Activated naive CD4-positive, alpha-beta T cell (primary cell): ENCODE data around the gene ZNF367.

Source experiments
- DNase-seq, 4 experiments: peaks; one replicate each; lab custom pipeline; 2025; lab: John Stamatoyannopoulos, UW

The ZNF367 gene

DNA sequence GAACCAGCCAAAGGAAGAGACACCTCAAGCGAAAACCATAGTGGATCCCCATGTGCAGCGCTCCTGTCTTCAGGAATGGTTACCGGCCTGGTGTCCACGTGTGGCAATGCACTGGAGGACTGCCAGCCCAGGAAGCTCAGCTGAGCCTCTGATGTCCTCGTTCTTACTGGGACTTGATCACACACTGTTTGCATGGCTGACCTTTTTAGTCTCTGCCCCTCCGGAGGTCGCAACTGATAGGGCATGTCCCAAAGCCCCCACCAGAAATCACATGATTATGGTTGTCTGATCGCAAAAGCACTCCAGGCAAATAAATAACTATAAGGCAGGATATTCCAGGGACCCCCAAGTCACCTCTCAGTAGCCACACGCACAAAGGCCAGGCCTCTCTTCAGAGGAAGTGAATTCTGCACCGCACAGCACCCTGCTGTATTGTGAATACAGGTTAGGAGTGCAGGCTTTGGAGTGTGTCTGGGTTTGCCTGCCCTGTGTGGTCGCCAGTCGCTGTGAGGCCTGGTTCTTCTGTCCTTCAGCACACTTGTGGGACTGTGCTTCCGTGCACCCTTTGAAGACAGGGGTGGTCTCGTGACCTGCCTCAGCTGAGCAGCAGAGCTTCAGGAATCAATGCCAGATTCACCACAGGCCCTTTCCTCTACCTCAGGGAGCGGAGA, 18.4 kb upstream of the ZNF367 start:
- DNase-seq = no peak

DNA sequence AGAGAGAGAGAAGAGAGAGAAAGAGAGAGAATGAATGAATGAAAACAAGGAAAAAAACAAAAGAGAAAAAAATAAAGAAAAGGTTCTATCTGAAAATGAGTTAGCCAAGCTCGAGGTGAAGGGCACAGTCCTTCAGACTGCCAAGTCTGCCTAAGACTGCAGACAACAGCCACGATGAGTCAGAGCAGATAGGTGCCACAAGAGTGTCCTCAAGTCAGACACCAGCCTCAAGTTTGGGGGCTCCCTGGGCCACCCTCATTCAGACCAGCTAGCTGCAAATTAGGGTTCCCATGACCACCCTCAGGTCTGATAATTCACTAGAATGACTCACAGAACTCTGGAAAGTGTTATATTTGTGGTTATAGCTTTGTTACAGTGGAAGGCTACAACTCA, 17.9 kb upstream of the ZNF367 start:
- DNase-seq = no peak

DNA sequence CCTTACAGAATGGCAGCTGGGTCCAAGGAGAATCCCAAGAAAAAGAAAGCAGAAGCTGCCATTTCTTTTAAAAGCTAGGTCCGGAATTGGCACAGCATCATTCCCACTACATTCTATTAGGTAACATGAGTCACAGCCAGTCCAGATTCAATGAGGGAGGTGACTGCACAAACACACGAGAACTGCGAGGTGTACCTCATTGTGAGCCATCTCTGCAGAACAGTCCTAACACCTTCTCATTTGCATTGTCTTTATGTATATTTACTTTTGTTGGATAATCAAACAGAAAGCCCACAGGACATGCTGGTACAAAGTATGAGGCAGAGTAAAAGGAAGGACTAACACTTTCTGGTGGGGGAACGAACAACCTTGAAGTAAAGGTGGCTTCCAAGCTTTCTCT, 17.2 kb upstream of the ZNF367 start:
- DNase-seq = no peak

DNA sequence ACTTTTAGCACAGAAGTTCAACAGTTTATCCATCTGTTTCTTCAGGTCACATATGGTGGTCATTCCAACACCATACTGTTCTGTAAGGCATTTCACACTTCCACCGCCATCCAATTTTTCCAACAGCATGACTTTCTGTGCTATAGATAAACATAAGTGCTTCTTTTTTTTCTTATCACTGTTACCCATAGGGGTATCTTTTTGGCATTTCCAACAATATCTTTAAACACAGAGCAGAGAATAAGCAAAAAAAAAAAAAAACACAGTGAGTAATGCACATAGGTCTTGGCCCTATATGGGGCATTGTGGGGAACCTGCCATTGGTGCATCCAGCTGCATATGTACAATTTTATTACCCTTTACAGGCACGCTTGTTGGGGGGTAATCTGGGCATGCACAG, 12.2 kb upstream of the ZNF367 start:
- DNase-seq = no peak

DNA sequence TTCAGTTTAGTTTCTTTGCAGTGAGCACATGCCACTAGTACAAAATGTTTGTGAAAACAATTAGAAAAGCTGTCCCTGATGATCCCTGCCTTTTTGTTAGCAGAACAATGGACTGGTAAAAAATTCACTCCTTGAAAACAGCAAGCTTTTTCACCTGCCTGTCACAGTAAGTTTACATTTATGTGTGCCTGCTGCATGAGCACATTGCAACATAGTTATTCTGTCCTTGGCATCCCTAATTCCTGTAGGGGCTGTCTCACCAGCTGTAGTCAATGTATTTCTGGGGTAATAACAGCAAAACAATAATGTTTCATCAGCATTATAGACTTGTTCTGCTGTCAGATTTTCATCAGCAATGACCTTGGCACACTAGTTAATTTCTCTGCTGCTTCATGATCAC, 11.6 kb upstream of the ZNF367 start:
- DNase-seq = no peak

DNA sequence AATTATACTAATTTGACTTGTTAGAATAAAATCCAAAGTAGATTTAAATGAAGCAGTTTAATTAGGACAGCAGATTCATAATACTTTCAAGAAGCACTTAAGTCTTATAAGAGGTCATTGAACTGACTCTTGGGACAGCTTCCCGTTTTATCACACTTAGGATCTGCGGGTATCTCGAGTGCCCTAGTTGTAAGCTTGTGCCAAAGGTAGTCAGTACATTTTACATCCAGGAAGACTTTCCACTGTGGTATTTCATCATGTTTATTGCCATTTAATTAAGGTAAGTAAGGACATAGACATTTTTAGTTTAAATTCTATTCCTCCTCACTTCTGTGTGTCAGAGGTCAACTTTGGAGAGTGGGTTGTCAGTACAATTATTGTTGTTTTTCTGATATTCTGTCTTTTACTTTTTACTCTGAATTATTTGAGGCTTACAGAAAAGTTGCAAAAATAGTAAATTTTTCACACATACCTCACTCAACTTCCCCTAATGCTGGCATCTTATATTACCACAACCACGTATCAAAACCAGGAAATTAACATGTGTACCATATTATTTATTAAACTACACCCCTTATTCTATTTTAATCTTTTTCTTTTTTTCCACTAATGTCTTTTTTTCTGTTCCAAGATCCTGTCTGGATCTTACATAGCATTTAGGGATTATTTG, 7.5 kb upstream of the ZNF367 start:
- DNase-seq = no peak

DNA sequence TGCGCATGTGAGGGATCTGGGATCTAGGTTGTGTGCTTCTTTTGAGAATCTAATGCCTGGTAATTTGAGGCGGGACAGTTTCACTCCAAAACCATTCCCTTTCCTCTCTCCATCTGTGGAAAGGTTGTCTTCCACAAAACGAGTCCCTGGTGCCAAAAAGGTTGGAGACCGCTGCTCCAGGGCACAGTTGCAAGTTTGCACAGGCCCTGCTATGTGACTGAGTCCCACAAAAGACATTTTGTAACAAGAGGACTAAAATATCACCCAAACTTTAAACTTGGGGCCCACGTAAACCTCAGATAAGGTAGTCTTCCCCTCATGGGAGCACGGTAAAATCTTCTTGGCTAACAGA, 5.8 kb upstream of the ZNF367 start:
- no peak for DNase-seq

DNA sequence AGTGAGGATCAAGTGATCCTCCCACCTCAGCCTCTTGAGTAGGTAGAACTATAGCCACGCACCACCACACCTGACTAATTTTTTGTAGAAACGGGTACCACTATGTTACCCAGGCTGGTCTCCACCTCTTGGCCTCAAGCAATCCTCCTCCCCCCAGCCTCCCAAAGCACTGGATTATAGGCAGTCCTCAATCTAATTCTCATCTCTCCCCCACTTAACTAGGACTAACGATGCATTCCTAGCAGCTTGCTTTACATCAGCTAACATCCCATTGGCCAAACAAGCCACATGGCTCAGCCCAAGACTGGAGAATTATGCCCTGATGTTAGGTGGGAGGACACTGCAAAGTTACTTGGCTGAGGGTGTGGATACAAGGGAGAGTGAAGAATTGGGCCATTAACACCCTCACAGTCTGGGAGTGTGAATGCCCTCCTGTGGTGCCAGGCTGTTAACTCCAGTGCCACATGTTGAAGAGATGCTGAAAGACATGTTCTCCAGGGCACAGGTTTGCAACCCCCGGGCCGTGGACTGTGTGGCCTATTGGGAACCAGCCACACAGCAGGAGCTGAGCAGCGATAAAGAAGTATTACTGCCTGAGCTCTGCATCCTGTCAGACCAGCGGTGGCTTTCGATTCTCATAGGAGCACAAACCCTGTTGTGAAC, 5.3 kb upstream of the ZNF367 start:
- no peak for DNase-seq

DNA sequence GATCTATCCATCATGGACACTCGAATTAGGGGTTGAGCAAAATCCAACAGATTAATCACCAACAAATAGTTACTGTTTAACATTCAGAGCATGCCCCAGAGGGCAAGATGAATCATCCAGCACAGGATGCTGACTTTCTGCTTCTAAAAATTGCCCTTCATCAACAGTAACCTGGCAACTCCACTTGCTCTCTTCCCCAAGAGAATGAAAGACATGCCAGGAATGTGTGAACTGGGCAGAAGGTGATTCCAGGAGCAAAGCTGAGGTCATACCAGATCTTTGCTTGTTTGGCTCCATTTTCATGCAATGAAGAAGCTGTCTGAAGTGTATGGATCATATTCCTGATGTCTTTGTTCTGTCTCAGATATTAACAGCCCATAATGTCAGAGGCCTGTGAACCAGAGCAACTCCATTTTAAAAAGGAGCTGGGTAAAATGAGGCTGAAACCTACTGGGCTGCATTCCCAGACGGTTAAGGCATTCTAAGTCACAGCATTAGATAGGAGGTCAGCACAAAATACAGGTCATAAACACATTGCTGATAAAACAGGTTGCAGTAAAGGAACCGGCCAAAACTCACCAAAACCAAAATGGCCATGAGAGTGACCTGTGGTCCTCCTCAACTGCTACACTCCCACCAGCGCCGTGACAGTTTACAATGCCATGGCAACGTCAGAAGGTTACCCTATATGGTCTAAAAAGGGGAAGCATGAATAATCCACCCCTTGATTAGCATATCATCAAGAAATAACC, 2.5 kb upstream of the ZNF367 start:
- no peak for DNase-seq

DNA sequence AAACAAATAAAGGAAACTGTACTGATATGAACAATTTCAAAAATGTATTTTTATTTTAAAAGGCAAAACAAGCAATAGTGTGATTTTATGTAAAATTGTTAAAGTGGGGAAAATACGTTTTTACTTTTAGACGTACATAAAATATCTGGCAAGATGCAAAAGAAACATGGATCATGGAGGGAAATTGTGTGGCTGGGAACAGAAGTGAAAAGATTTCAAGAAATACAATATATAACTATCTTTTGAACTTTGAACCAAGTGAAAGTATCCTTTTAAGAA, 1.5 kb upstream of the ZNF367 start:
- DNase-seq = no peak

DNA sequence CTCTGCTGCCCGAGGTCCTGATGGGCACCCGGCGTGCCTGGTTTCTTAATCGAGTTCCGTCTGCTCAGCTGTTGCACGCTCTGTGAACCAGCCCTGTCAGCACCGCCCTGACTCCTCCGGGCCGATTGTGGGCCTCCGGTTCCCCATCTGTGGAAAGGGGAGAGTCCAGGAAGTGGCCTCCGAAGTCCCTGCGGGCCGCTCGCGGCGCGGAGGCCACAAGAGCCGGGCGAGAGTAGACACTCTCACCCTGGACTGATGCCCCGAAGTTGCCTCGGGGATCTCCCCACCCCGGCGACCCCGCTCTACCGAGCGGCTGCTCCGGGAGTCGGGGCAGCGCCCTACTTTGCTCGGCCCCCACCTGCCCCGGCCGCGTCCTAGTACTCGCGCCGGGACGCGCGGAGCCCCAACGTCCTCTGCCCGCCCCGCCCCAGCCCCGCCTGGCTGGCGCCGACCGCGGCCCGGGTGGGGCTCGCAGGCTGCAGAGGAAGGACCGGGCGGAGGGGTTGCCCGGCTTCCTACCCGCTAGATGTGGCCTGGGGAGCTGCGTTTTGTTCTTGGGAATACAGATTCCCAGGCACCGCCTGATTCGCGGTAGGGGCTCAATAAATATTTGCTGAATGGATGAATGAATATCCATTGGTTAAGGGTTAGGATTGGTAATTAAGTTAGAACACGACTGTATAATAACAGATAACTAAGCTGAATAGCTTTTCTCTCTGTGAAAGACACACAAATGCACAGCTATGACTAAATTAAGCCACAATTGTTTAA, 935 bp upstream of the ZNF367 start:
- DNase-seq = no peak

DNA sequence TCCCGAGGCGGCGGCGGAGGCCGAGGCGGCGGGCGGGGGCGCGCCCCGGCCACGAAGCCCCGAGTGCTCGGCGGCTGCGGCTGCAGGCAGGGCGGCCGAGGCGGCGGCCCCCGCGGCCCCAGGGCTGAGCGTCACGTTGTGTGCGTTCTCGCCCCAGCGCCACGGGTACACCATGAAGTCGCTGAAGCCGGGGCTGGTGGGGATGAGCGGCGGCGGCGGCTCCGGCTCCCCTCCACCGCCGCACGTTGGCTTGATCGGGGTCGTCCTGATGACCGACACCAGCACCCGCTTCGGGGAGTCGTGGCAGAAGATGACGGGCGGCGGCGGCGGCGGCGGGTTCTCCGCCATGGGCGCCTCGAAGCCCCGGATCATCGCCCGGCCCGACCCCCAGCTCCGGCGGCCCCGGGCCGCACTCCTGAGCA, 498 bp downstream of the ZNF367 start:
- DNase-seq = peak in 3 of 4 experiments; percentile 33 to 42 (median 37)

DNA sequence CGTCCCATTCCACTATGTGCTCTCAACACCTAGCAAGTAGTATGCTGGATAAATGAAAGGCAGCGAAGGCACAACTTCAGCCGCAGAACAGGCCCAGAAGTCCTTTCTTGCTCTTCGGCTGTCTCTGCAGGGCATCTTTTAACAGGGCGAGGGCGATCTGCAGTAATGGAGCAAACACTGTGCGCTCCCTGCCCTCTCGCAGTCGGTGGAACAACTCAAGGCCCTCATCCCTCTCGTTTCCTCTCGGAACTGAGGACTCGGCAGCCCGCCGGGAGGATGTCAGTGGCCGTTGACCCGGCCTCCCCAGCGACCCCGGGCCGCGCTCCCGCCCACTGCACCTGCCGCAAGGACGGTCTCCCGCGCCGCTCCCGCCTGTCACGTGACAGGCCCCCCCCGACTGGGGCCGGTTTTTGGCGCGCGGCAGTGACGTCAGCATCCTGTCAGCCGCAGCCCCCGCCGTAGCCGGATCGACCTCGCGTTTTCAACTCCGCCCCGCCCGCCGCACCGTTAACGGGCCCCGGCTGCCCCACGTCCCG, 1.1 kb downstream of the ZNF367 start:
- peak; percentile 79 to 88 (median 84) for DNase-seq

DNA sequence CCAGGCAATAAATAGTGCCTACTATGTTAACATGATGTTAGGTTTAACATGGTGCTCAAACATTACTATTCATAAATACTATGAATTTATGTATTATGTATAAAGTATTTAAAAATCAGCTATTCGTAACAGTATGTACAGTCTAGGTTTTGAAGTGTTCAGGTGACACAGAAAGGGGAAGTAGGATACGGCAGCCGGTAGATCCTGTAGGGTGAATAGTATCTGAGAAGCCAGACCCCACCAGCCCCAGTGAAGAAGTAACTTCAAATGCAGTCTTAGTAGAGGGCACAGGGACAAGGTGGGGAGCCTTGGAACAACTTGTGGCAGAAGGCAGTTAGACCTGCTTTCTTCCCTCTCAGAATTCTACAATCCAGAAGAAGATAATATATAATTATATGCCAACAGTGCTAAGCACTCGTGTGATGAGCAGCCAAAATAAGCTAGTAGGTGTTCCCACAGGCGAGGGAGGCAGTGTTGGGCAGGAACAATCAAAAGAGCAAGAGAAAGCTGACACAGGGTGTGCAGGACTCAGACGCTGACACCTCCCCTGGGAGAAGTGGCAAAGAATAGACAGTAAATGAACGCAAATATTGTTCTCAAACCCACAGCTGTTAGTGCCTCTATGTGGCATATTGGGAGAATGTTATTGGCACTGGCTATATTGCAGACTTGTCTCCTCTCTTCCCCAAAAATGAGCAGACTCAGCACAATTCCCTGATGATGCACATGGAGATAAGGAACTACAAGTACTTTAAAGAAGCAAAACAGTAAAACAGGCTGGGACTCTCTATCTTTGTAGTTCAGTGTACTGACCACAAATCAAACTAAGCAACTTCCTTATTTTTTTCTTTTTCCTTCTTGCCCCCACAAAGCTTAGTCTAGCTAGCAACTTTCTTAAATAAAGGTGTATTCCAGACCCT, 4.6 kb downstream of the ZNF367 start:
- no peak for DNase-seq

DNA sequence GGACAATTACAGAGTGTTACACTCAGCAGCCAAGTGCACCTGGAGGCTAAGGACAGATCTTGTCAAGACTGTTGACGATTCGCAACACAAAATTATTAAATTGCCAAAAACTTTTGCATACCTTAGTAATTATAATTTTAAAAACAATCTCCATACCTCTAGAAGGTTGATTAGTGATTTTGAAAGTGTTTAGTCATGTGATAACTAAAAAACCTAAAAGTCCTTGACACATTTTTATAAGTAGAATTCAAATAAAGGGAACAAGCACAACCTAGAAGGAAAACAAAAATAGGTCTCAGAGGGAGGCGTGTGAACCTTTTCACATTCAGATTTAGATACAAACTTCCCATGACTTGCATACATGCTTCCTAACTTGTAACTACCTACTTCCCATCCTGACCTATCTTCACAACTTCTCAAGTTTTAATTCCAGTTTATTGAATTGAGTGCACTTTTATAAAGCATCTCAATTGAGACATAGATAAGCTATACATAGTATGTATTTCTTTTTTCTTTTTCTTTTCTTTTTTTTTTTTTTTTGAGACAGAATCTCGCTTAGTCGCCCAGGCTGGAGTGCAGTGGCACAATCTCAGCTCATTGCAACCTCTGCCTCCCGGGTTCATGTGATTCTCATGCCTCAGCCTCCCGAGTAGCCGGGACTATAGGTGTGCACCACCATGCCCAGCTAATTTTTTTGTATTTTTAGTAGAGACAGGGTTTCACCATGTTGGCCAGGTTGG, 5.8 kb downstream of the ZNF367 start:
- DNase-seq = no peak

DNA sequence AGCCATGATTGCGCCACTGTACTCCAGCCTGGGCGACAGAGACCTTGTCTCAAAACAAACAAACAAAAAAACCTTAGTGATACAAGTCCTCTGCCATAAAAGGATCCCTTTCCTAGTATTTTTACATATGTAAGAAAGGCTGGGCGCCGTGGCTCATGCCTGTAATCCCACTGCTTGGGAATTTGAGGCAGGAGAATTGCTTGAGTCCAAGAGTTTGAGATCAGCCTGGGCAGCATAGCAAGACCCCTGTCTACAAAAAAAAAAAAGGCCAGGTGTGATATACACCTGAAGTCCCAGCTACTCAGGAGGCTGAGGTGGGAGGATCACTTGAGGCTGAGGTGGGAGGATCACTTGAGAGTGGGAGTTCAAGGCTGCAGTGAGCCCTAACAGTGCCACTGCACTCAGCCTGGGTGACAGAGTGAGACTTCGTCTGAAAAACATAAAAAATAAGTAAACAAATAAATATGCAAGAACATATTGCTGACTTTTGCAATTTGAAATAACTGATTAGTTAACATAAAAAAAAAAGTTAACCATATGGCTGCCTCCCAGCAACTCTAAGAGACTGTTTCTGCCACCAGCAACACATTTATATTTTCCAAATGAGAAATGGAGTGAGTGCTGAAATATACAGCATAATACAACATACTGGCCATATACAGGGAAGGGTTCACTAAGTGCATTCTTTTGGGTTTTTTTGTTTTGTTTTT, 6.9 kb downstream of the ZNF367 start:
- DNase-seq = no peak

DNA sequence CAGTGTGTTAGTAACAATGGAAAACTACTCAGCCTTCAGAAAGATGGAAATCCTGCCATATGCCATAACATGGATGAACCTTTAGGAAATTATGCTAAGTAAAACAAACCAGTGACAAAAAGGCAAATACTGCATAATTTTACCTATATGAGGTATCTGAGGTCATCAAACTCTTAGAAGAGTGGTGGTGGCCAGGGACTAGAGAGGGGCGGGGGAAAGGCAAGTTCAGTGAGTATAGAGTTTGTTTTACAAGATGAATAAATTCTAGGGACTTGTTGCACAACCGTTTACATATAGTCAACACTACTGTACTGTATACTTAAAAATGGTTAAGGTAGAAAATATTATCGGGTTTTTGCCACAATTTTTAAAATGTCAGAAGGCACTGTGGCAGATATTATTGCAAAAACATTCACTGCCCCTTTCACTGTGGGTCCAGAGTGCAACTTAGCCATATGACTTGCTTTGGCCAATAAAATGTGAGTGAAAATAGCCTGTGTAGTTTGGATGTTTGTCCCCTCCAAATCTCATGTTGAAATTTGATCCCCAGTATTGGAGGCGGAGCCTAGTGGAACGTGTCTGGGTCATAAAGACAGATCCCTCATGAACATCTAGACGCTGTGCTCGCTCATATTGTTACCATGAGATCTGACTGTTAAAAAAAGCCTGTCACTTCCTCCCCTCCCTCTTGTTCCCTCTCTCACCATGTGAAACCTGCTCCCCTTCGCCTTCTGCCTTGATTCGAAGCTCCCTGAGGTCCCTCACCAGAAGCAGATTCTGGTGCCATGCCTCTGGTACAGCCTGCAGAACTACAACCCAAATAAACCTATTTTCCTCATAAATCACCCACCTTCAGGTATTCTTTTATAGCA, 9.5 kb downstream of the ZNF367 start:
- no peak for DNase-seq

DNA sequence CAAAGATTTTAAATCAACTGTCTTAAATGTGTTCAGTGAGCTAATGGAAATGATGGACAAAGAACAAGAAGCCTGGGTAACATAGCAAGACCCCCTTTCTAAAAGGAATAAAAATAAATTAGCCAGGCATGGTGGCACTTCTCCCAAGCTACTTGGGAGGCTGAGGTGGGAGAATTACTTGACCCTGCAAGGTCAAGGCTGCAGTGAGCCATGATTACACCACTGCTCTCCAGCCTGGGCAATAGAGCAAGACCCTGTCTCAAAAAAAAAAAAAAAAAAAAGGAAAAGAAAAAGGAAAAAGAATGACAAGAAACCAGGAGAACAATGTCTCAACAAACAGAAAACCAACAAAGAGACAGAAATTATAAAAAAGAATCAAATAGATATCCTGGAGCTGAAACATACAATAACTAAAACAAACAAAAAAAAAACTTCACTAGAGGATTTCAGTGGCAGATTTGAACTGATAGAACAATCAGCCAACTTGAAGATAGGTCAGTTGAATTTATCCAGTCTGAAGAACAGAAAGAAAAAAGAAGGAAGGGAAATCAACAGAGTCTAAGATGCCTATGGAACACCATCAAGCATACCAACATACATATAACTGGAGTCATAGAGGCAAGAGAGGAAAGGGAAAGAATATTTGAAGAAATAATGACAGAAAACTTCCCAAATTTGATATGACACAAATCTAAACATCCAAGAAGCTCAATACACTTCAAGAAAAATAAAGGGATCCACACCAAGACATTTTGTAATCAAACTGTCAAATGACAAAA, 17.8 kb downstream of the ZNF367 start:
- no peak for DNase-seq
